Nephron progenitor cell (in vitro differentiated cells): ENCODE results near the gene NAT8.

ENCODE experiments used
- DNase-seq: peaks from one replicate; pipeline ENCODE4 v3.0.0; 2021
- H3K27ac Mint-ChIP-seq: 2 replicates; pipeline ENCODE4 v1.8.0; 2021; ENCODE audit warnings: mild to moderate bottlenecking, moderate library complexity, mixed read lengths
- H3K27me3 Mint-ChIP-seq: 2 replicates; pipeline ENCODE4 v1.8.0; 2021; ENCODE audit warnings: mild to moderate bottlenecking, low read depth, mixed read lengths; ENCODE audit not compliant: poor library complexity
- H3K36me3 Mint-ChIP-seq: 2 replicates; pipeline ENCODE4 v1.8.0; 2021; ENCODE audit warnings: low read depth, mixed read lengths
- H3K4me1 Mint-ChIP-seq: 2 replicates; pipeline ENCODE4 v1.8.0; 2021; ENCODE audit warnings: mixed read lengths
- H3K4me3 Mint-ChIP-seq: 2 replicates; pipeline ENCODE4 v1.8.0; 2021; ENCODE audit warnings: mild to moderate bottlenecking, moderate library complexity, mixed read lengths
- H3K9me3 Mint-ChIP-seq: 2 replicates; pipeline ENCODE4 v1.8.0; 2021; ENCODE audit warnings: mild to moderate bottlenecking, moderate library complexity, mixed read lengths
- TF ChIP-seq, protein P1 (sequence below): fragments of 200-600 bp; sonication (generic); IDR thresholded peaks from 2 replicates; pipeline ENCODE4 v1.5.0; 2021; ENCODE audit warnings: antibody characterized with exemption

The NAT8 gene

DNA sequence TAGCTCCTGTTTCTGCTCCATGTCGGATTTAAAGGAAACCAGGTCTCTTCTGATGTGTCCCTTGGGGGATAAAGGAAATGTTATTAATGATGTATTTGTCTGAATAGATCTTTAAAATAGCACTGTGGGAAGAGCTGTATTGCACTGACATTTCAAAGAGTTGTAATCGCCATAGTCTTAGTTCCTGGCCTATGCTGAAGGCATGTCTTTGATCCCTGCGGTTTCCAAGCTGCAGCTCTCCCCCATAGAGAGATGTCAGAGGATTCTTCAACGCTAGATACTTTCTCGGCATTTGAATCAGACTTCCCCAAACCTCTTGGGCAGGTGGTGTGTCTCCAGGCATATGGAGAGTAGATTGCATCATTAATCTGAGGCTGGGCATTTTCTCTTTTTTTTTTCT is 40.4 kb downstream of the NAT8 start:
- no peaks in the 10 kb centered on the region for H3K4me1 Mint-ChIP-seq

DNA sequence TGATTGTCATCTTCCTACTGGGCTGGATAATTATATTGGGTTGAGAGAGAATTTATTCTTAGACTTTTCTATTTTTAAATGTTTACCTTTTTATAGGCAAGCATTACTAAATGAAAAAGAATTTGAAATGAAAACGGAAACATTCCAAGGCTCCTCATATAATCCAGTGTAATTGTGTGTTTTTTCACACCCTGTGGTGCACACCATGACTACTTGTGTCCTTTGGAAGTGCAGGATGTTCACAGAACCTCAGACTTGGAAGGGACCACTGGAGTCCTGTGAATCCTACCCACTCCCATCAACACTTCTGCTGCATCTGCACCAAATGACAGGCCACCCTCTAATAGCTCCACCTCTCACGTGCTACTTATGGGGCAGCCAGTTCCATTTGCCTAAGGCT is 48.0 kb downstream of the NAT8 start:
- Mint-ChIP-seq H3K4me1 (no peaks in the 10 kb centered on the region), H3K27me3 (no peaks in the 10 kb centered on the region), H3K9me3 (peaks cover 14% of the 10 kb centered on the region), H3K36me3 (peaks cover 40% of the 10 kb centered on the region), H3K4me3 (no peak overlapping the region), H3K27ac (no peak overlapping the region)
- TF ChIP-seq, protein P1, sequence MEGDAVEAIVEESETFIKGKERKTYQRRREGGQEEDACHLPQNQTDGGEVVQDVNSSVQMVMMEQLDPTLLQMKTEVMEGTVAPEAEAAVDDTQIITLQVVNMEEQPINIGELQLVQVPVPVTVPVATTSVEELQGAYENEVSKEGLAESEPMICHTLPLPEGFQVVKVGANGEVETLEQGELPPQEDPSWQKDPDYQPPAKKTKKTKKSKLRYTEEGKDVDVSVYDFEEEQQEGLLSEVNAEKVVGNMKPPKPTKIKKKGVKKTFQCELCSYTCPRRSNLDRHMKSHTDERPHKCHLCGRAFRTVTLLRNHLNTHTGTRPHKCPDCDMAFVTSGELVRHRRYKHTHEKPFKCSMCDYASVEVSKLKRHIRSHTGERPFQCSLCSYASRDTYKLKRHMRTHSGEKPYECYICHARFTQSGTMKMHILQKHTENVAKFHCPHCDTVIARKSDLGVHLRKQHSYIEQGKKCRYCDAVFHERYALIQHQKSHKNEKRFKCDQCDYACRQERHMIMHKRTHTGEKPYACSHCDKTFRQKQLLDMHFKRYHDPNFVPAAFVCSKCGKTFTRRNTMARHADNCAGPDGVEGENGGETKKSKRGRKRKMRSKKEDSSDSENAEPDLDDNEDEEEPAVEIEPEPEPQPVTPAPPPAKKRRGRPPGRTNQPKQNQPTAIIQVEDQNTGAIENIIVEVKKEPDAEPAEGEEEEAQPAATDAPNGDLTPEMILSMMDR, result no peak
- no peak for DNase-seq

More for the DNA sequence above, 40.4 kb downstream of the NAT8 start:
- no peak for DNase-seq
- no peak overlapping the region for H3K4me3 Mint-ChIP-seq
- peaks cover 32% of the 10 kb centered on the region for H3K36me3 Mint-ChIP-seq
- no peaks in the 10 kb centered on the region for H3K9me3 Mint-ChIP-seq
- TF ChIP-seq, protein P1, result no peak
- no peaks in the 10 kb centered on the region for H3K27me3 Mint-ChIP-seq
- no peak overlapping the region for H3K27ac Mint-ChIP-seq

DNA sequence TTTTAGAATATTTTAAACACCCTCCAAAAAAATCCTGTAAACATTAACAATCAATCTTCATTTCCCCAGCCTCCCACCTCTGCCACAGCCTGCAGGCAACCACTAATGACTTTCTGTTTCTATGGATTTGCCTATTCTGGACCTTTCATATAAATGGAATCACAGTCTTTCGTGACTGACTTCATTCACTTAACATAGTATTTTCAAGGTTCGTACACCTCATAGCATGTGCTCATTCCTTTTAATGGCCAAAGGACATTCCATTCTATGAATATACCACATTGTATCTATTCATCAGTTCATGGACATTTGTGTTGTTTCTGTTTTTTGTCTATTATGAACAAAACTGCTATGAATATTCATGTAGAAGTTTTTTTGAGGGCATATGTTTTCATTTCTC is 48.5 kb downstream of the NAT8 start:
- no peak overlapping the region for H3K4me3 Mint-ChIP-seq
- H3K27me3 Mint-ChIP-seq, result no peaks in the 10 kb centered on the region
- no peak overlapping the region for H3K27ac Mint-ChIP-seq
- H3K9me3 Mint-ChIP-seq, result peaks cover 14% of the 10 kb centered on the region
- TF ChIP-seq, protein P1, result no peak
- DNase-seq, result no peak
- peaks cover 40% of the 10 kb centered on the region for H3K36me3 Mint-ChIP-seq
- H3K4me1 Mint-ChIP-seq, result no peaks in the 10 kb centered on the region
